Ascending aorta (tissue), 2 donors: ENCODE data around the gene DBP. TPM values are rescaled to one million over a fixed set of nuclear protein-coding genes. Genes with fewer than 3 reads are reported as not detected.

Experiments
- DNase-seq, 2 donors: peaks; one replicate each; pipeline ENCODE4 v3.0.0-alpha.2; 2019; ENCODE audit warnings: low spot score in 2 of 2
- H3K27ac ChIP-seq, 2 donors: fragments of 200-600 bp; sonication (generic); one replicate each; pipeline ENCODE4 v1.5.1; 2016 to 2017; ENCODE audit warnings: mild to moderate bottlenecking in 1 of 2
- H3K27me3 ChIP-seq: fragments of 200-600 bp; sonication (generic); one replicate; pipeline ENCODE4 v1.5.1; 2017
- H3K36me3 ChIP-seq, 2 donors: fragments of 200-600 bp; sonication (generic); one replicate each; pipeline ENCODE4 v1.5.1; 2016
- H3K4me1 ChIP-seq, 2 donors: fragments of 200-600 bp; sonication (generic); one replicate each; pipeline ENCODE4 v1.5.1; 2016 to 2017; ENCODE audit warnings: mild to moderate bottlenecking in 1 of 2
- H3K4me3 ChIP-seq, 2 donors: fragments of 200-600 bp; sonication (generic); one replicate each; pipeline ENCODE4 v1.5.1; 2016 to 2017; ENCODE audit warnings: mild to moderate bottlenecking in 1 of 2
- H3K9me3 ChIP-seq, 2 donors: fragments of 200-600 bp; sonication (generic); one replicate each; pipeline ENCODE4 v1.5.1; 2016
- intact Hi-C: fragments of 100-400 bp; cut with DNase I; formaldehyde crosslinking; loops from one replicate; pipeline ENCODE4 v1.15.1; 2023
- total RNA-seq: library from RNA; depleted of rRNA; stranded (reverse); fragments of >200 nt; gene quantifications from one replicate; pipeline ENCODE4 v1.1.0, GENCODE V29; 2016
- TF ChIP-seq, protein P1 (sequence below), 3 experiments: fragments of 200-600 bp in 2 of 3; fragments of 450-650 bp in 1 of 3; sonication (generic) in 2 of 3; IDR thresholded peaks; one replicate each; pipeline ENCODE4 v1.5.1; 2016 to 2019; ENCODE audit warnings: antibody characterized with exemption in 3 of 3, mild to moderate bottlenecking in 1 of 3, moderate library complexity in 1 of 3

The DBP gene
- total RNA-seq, 1 donor from 2014 or later = 0.21 TPM

DNA sequence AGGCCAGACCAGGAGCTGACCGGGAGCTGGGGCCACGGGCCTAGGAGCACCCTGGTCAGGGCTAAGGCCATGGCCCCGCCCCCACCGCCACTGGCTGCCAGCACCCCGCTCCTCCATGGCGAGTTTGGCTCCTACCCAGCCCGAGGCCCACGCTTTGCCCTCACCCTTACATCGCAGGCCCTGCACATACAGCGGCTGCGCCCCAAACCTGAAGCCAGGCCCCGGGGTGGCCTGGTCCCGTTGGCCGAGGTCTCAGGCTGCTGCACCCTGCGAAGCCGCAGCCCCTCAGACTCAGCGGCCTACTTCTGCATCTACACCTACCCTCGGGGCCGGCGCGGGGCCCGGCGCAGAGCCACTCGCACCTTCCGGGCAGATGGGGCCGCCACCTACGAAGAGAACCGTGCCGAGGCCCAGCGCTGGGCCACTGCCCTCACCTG is 11.3 kb downstream of the DBP start:
- intact Hi-C loops = no loop called here
- H3K4me1 ChIP-seq = peaks cover 12 to 27% of the 10 kb centered on the region in 2 donors
- no peaks in the 10 kb centered on the region for H3K9me3 ChIP-seq

DNA sequence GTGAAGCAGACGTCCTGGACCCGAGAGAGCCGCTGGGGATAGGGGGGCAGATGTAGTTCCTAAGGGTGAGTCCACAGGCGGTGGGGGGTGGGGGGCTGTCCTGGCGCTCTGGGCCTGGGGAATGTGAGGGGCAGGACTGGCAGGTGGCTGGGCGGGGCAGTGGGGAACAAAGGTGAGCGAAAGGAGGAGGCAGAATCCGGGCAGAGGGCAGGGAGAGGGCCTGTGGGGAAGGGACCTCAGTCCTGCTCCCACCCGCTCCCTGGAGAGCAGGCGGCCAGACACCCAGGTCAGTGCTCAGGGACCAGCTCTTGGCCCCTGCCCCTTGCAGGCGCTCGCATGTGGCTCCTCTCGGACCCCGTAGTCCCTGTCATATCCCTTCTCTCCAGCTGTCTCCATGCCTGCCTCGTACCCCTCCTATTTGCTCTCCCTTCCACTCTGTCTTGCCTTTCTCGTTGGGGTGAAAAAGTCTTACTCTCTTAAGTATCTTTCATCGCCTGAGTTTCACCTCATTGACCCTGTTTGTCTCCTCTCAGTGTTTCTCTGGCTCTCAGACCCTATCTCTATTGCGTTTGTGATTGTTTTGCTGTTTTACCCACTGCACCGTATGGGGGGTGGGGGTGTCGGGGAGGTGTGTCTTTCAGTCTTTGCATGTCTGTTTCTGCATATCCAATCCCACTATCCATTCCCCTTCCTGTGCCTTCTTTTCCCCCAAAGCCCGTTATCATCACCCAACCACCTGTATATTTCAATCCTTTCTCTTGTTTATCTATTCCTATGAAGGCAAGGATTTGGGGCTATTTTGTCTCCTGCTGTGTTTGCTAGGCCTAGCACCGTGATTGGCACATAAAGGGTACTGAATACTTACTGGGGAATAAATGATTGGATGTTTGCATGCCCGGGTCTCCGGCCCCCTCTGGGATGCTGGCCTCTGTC is 12.1 kb downstream of the DBP start:
- peak overlapping the region; percentile 60 to 76 for H3K27ac ChIP-seq
- H3K4me1 ChIP-seq = peaks cover 11 to 22% of the 10 kb centered on the region in 2 donors
- intact Hi-C loops = loop anchor here (1.0 kb wide), 1 partner anchor 9 kb away; no protein-coding TSS in a partner anchor
- H3K4me3 ChIP-seq = peak overlapping the region; percentile 44 to 73
- H3K27me3 ChIP-seq = no peaks in the 10 kb centered on the region
- H3K36me3 ChIP-seq = peaks cover 3 to 18% of the 10 kb centered on the region in 2 donors
- DNase-seq = no peak
- TF ChIP-seq, protein P1, sequence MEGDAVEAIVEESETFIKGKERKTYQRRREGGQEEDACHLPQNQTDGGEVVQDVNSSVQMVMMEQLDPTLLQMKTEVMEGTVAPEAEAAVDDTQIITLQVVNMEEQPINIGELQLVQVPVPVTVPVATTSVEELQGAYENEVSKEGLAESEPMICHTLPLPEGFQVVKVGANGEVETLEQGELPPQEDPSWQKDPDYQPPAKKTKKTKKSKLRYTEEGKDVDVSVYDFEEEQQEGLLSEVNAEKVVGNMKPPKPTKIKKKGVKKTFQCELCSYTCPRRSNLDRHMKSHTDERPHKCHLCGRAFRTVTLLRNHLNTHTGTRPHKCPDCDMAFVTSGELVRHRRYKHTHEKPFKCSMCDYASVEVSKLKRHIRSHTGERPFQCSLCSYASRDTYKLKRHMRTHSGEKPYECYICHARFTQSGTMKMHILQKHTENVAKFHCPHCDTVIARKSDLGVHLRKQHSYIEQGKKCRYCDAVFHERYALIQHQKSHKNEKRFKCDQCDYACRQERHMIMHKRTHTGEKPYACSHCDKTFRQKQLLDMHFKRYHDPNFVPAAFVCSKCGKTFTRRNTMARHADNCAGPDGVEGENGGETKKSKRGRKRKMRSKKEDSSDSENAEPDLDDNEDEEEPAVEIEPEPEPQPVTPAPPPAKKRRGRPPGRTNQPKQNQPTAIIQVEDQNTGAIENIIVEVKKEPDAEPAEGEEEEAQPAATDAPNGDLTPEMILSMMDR (IDR thresholded peaks at IDR 0.05) = no peak
- H3K9me3 ChIP-seq = no peaks in the 10 kb centered on the region

More for the DNA sequence above, 11.3 kb downstream of the DBP start:
- TF ChIP-seq, protein P1 (IDR thresholded peaks at IDR 0.05) = no peak
- Histone ChIP-seq H3K36me3 (peaks cover 3 to 18% of the 10 kb centered on the region in 2 donors), H3K27ac (no peak overlapping the region), H3K4me3 (no peak overlapping the region), H3K27me3 (no peaks in the 10 kb centered on the region)
- no peak for DNase-seq

DNA sequence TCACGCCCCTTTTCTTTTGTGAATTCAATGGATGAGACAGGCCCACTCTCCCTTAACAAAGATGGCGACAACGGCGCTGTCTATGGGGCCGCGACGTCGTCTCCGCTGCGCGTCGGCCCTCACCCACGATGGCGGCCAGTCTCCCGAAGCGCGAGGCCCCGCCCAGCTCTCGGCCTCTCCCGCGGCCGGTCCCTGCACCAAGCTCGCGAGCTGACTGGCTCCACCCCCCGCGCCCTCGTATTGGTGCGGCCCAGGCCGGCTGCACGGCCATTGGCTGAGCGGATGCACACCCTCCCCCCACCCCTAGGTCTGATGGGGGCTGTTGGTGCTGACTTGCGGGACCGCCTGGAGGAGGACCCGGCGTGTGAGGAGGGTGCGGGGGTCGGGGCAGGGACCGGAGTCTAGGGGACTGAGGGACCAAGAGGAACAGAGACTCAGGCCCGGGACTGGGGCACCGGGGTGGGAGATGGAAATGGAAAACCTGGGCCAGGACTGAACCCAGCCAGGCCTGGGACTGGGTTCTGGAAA is 13.0 kb downstream of the DBP start:
- TF ChIP-seq, protein P1 (IDR thresholded peaks at IDR 0.05) = no peak

DNA sequence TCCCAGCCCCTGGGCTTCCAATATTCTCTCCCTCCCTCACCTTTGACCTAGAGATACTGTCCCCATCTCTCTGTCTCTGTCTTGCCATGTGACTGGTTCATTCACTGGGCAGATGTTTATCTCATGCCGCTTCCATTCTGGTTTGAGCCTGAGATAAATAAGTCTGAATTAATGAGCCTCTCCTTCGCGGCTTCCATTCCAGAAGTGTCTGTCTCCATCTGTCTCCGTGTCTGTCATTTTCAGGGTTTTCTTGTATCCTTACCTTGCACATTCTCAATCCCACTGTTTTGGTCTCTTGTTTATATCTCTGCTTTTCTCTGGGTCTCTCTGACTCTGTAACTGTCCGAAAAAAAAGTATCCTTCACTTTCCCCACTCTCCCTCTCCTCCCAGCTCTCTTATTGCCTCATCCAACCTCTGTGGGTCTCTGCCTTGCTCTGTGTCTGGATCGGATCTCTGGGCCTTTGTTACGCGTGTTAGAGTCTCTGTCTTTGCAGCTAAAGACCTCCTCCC is 13.6 kb downstream of the DBP start:
- intact Hi-C loops = loop anchor here (1.0 kb wide), 1 partner anchor 11 kb away; no protein-coding TSS in a partner anchor
- TF ChIP-seq, protein P1 (IDR thresholded peaks at IDR 0.05) = no peak
- Histone ChIP-seq H3K4me3 (peak overlapping the region in 1 of 2 donors; percentile 73), H3K4me1 (peaks cover 11 to 21% of the 10 kb centered on the region in 2 donors), H3K27me3 (no peaks in the 10 kb centered on the region), H3K27ac (peak overlapping the region; percentile 58 to 82), H3K36me3 (peaks cover 3 to 18% of the 10 kb centered on the region in 2 donors), H3K9me3 (no peaks in the 10 kb centered on the region)
- no peak for DNase-seq

More for the DNA sequence above, 13.0 kb downstream of the DBP start:
- Histone ChIP-seq H3K4me3 (peak overlapping the region; percentile 44 to 73), H3K36me3 (peaks cover 3 to 18% of the 10 kb centered on the region in 2 donors), H3K9me3 (no peaks in the 10 kb centered on the region), H3K4me1 (peaks cover 11 to 21% of the 10 kb centered on the region in 2 donors), H3K27me3 (no peaks in the 10 kb centered on the region), H3K27ac (peak overlapping the region; percentile 60 to 82)
- peak; percentile 88 to 99 for DNase-seq
- intact Hi-C loops = loop anchor here (1.0 kb wide), 1 partner anchor 10 kb away; no protein-coding TSS in a partner anchor

DNA sequence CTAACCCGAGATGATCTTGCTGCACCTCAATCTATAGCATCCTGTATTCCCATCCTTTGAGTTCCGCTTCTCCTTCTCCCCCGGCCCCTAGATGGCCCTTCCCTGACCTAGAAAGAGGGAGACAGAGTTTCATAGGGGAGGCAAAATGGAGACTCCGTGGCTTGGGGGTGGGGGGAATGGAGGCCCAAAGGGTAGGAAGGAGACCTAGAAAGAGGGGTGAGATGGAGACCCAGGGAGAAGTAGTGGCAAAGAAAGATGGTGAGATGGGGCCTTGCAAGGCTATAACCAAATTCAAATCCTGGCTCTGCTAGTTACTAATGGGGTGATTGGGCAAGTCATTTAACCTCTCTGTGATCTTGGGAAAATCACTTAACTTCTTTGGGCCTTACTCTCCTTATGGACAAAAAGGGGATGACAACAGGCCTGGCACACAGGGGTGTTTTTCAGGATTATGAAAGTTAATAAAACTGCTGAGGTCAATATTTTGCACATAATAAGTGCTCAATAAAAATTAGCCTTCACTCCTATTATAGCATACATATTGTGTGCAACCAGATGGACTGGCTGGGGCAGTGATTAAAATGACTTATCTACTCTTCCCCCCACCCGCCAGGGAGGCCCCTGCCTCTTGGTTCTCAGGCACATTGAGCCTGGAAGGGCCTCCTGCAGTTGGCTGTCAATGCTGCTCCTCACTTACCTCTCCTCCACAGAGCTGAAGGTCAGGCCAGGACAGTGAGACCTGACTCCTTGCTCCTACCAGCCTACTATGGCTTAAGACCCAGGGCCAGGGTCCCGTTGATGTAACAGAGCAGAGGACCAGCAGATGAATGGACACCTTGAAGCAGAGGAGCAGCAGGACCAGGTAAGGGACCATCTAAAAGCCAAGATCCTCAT is 17.2 kb downstream of the DBP start:
- H3K27me3 ChIP-seq = no peaks in the 10 kb centered on the region
- intact Hi-C loops = loop anchor here (1.0 to 2.0 kb wide), 5 partner anchors 15 to 175 kb away; partner anchors contain the start of genes CYTH2 and GRWD1
- no peak for DNase-seq
- H3K9me3 ChIP-seq = no peaks in the 10 kb centered on the region
- peaks cover 18 to 27% of the 10 kb centered on the region in 2 donors for H3K36me3 ChIP-seq
- H3K4me1 ChIP-seq = peaks cover 19 to 32% of the 10 kb centered on the region in 2 donors
- TF ChIP-seq, protein P1 (IDR thresholded peaks at IDR 0.05) = peak in 1 of 3 experiments; percentile 5
- peak overlapping the region; percentile 86 to 87 for H3K27ac ChIP-seq
- H3K4me3 ChIP-seq = peak overlapping the region; percentile 68 to 95
